Type B pancreatic cell (in vitro differentiated cells): Measurements from ENCODE around the gene CREG2. TPM values are rescaled to one million over a fixed set of nuclear protein-coding genes. Genes with fewer than 3 reads are reported as not detected.

Experiments
- DNase-seq: peaks from one replicate; pipeline ENCODE4 v3.0.0; 2021; ENCODE audit warnings: mixed read lengths; ENCODE audit not compliant: unreplicated experiment; ENCODE audit errors: extremely low spot score
- H3K27ac Mint-ChIP-seq: 2 replicates; pipeline ENCODE4 v1.8.0; 2021; ENCODE audit warnings: mild to moderate bottlenecking, mixed read lengths
- H3K27me3 Mint-ChIP-seq: 2 replicates; pipeline ENCODE4 v1.8.0; 2021; ENCODE audit warnings: mixed read lengths
- H3K36me3 Mint-ChIP-seq: 2 replicates; pipeline ENCODE4 v1.8.0; 2021; ENCODE audit warnings: mixed read lengths
- H3K4me1 Mint-ChIP-seq: one replicate; pipeline ENCODE4 v1.8.0; 2021; ENCODE audit warnings: mixed read lengths; ENCODE audit not compliant: unreplicated experiment
- H3K4me3 Mint-ChIP-seq: 2 replicates; pipeline ENCODE4 v1.8.0; 2021; ENCODE audit warnings: mild to moderate bottlenecking, mixed read lengths
- H3K9me3 Mint-ChIP-seq: 2 replicates; pipeline ENCODE4 v1.8.0; 2021; ENCODE audit warnings: mixed read lengths
- CTCF ChIP-seq: fragments of 200-600 bp; sonication (generic); conservative IDR thresholded peaks from 2 replicates; pipeline ENCODE4 v1.5.0; 2021; ENCODE audit warnings: antibody characterized with exemption, mild to moderate bottlenecking
- total RNA-seq: library from RNA; stranded (reverse); gene quantifications from 2 replicates; pipeline ENCODE4 v1.2.1, GENCODE V29; 2021; ENCODE audit warnings: low replicate concordance

The CREG2 gene
- total RNA-seq, 1 donor from 2014 or later: 1.9 TPM

- TF ChIP-seq CTCF: no peak
- Mint-ChIP-seq H3K27me3 (no peaks in the 10 kb centered on the region), H3K27ac (no peak overlapping the region), H3K36me3 (peaks cover 6% of the 10 kb centered on the region), H3K9me3 (no peaks in the 10 kb centered on the region), H3K4me3 (peak overlapping the region; percentile 44), H3K4me1 (peaks cover 23% of the 10 kb centered on the region)
- DNase-seq: no peak
These were observed 76.2 kb downstream of the CREG2 start for GRCh38 chr2:101310834-101311695.

- peaks cover 31% of the 10 kb centered on the region for H3K4me1 Mint-ChIP-seq
- peak overlapping the region; percentile 77 for H3K4me3 Mint-ChIP-seq
- TF ChIP-seq CTCF: no peak
- no peak overlapping the region for H3K27ac Mint-ChIP-seq
- peaks cover 8% of the 10 kb centered on the region for H3K36me3 Mint-ChIP-seq
- H3K9me3 Mint-ChIP-seq: no peaks in the 10 kb centered on the region
- no peak for DNase-seq
- H3K27me3 Mint-ChIP-seq: no peaks in the 10 kb centered on the region
These were observed 77.0 kb downstream of the CREG2 start for GRCh38 chr2:101310090-101310833.

DNA sequence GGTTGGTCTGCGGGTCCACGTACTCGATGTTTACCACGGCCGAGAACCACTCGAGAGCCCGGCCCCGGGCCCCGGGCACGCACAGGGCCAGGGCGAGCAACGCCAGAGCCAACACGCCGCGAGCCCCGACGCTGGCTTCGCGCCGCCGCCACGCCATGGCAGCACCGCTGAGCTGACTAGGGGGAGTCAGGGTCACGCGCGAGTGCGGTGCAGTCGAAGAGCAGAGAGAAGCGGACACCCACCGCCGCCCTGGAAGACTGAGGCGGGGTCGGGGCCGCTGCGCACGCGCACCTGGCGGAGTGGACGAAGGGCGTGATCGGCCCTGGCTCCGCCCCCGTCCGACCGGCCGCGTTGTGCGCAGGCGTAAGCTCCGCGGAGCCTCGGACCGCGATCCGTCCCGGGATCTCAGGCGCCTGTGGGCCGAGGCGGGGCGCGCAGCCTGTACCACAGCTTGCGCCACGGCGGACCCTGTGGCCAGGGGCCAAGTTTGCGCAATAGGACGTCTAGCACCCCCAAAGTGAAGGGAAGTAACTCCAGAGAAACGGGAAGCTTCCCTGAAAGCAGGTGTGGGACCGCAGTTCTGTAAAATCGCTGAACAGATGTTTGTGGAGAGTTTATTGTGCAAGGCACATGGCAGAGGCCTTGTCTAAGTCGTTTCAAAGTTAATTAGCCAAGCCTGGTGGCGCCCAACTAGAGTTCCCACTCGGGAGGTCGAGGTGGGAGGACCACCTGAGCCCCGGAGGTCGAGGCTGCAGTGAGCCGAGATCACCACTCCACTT is 78.7 kb downstream of the CREG2 start, which contains the start of gene RNF149:
Gene RNF149, minus strand, starts transcription at position 270 of the 779 bp plus-strand sequence. Its CDS starts 113 bp downstream, at position 157.
- Mint-ChIP-seq H3K27me3 (no peaks in the 10 kb centered on the region), H3K9me3 (no peaks in the 10 kb centered on the region), H3K4me3 (peak within 1 kb of the TSS; percentile 89), H3K27ac (peak within 1 kb of the TSS; percentile 83), H3K4me1 (peaks cover 35% of the 10 kb centered on the region), H3K36me3 (peaks cover 11% of the 10 kb centered on the region)
- DNase-seq: peak; percentile 97
- peak; percentile 32 for TF ChIP-seq CTCF

- Mint-ChIP-seq H3K4me1 (peaks cover 35% of the 10 kb centered on the region), H3K4me3 (peak overlapping the region; percentile 89), H3K27me3 (no peaks in the 10 kb centered on the region), H3K27ac (peak overlapping the region; percentile 83), H3K9me3 (no peaks in the 10 kb centered on the region), H3K36me3 (peaks cover 11% of the 10 kb centered on the region)
- peak; percentile 70 for DNase-seq
- no peak for TF ChIP-seq CTCF
These were observed 79.3 kb downstream of the CREG2 start for GRCh38 chr2:101307950-101308431.

- Mint-ChIP-seq H3K9me3 (no peaks in the 10 kb centered on the region), H3K4me3 (peak overlapping the region; percentile 89), H3K4me1 (peaks cover 37% of the 10 kb centered on the region), H3K36me3 (peaks cover 12% of the 10 kb centered on the region), H3K27ac (peak overlapping the region; percentile 83), H3K27me3 (no peaks in the 10 kb centered on the region)
- no peak for DNase-seq
- TF ChIP-seq CTCF: no peak
These were observed 79.8 kb downstream of the CREG2 start for GRCh38 chr2:101307503-101307902.
